ENCODE results near the gene MLLT3. TPM values are rescaled to one million over a fixed set of nuclear protein-coding genes. Genes with fewer than 3 reads are reported as not detected.

MLLT3 gene
- total RNA-seq, 6 experiments from 2014 or later = 0.43 to 2.5 (median 1.2) TPM

DNA sequence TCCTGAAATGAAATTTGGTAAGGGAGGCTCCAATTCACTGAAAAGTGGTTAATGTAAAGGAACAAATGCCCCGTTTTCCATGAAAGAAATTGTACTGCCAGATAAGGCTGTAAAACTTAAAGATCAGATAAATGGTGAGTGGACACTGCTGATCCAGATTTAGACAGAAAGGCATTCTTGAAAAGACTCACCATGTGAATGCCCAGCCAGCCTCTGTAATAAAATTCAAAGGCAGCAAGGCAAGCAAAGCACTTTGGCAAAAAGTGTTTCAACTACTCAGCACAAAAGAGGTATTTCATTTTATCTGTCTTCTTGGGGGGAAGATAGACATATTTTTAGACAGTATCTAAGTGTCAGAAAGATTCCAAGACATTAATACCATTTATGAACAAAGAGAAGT is 133.6 kb downstream of the MLLT3 start:
- DNase-seq = no peak

GRCh38 chr9:20486552-20486951 is 135.7 kb downstream of the MLLT3 start:
- no peaks in the 10 kb centered on the region for H3K9me3 ChIP-seq
- ATAC-seq = no peak
- 68% methylated on average over 4 of the region's 4 CpGs for WGBS (ENCODE audit: insufficient coverage, low coverage, low lambda C conversion rate, missing lambda C conversion rate)

More for the DNA sequence above, 133.6 kb downstream of the MLLT3 start:
- H3K4me1 ChIP-seq = no peaks in the 10 kb centered on the region
- no peak overlapping the region for H3K4me3 ChIP-seq
- no peaks in the 10 kb centered on the region for H3K36me3 ChIP-seq
- no peak overlapping the region for H3K27ac ChIP-seq
- no peaks in the 10 kb centered on the region for H3K27me3 ChIP-seq
- no peak for ATAC-seq
- H3K9me3 ChIP-seq = no peaks in the 10 kb centered on the region
- no peak for TF ChIP-seq POLR2A (IDR thresholded peaks at IDR 0.05)
- TF ChIP-seq CTCF (IDR thresholded peaks at IDR 0.05) = no peak
- intact Hi-C loops (cut with DNase I) = no loop called here
- 62% methylated on average over 1 of the region's 1 CpG for WGBS (ENCODE audit: insufficient coverage, low coverage, low lambda C conversion rate, missing lambda C conversion rate)

GRCh38 chr9:20481437-20481836 is 140.9 kb downstream of the MLLT3 start:
- TF ChIP-seq POLR2A (IDR thresholded peaks at IDR 0.05) (no peak), CTCF (IDR thresholded peaks at IDR 0.05) (no peak)
- 100% methylated on average over 3 of the region's 5 CpGs for WGBS (ENCODE audit: insufficient coverage, low coverage, low lambda C conversion rate, missing lambda C conversion rate)
- no peak for DNase-seq
- Histone ChIP-seq H3K4me3 (no peak overlapping the region), H3K9me3 (no peaks in the 10 kb centered on the region), H3K27me3 (no peaks in the 10 kb centered on the region), H3K36me3 (no peaks in the 10 kb centered on the region), H3K27ac (no peak overlapping the region), H3K4me1 (no peaks in the 10 kb centered on the region)
- intact Hi-C loops (cut with DNase I) = no loop called here
- ATAC-seq = no peak

More at GRCh38 chr9:20486552-20486951, 135.7 kb downstream of the MLLT3 start:
- Histone ChIP-seq H3K27me3 (no peaks in the 10 kb centered on the region), H3K4me3 (no peak overlapping the region), H3K36me3 (no peaks in the 10 kb centered on the region), H3K27ac (no peak overlapping the region), H3K4me1 (no peaks in the 10 kb centered on the region)
- DNase-seq = no peak
- TF ChIP-seq CTCF (IDR thresholded peaks at IDR 0.05) (no peak), POLR2A (IDR thresholded peaks at IDR 0.05) (no peak)
- intact Hi-C loops (cut with DNase I) = no loop called here

DNA sequence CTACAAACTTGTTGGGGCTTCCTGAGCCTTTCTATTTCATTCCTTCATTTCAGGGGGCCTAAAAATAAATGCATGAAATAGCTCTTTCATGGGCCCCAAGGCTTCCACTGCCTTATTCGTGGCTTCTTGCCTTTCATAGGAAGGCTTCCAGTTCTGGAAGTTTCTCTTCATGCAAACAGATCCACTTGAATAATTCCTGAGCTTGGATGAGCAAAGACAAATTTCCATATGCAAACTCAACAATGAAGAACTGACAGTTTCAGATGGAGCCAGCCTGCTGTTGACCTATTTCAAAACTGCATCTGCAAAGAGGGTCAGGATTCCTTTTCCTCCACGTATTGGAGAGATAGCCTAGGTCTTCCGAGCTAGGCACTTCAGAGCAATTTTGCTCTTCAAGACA is 142.1 kb downstream of the MLLT3 start:
- DNase-seq (no peak), ATAC-seq (no peak)
- Histone ChIP-seq H3K9me3 (no peaks in the 10 kb centered on the region), H3K36me3 (no peaks in the 10 kb centered on the region), H3K27ac (no peak overlapping the region), H3K4me1 (no peaks in the 10 kb centered on the region), H3K27me3 (no peaks in the 10 kb centered on the region), H3K4me3 (no peak overlapping the region)
- TF ChIP-seq CTCF (IDR thresholded peaks at IDR 0.05) (no peak), POLR2A (IDR thresholded peaks at IDR 0.05) (no peak)
- intact Hi-C loops (cut with DNase I) = no loop called here
- 56% methylated on average over 3 of the region's 3 CpGs for WGBS (ENCODE audit: insufficient coverage, low coverage, low lambda C conversion rate, missing lambda C conversion rate)

All from right lobe of liver (tissue), 6 donors.